NCI-H524 treated with DMSO at 0.1 percent for 48 hours (cell line): ENCODE data around the gene RNF157.
"Not testable (repeated sequence)": the region's sequence is repeated elsewhere in the genome, so short reads cannot be mapped to it uniquely, and the experiment has no call there.

Source experiments
- DNase-seq: peaks from one replicate; lab custom pipeline; 2025; lab: John Stamatoyannopoulos, UW

RNF157 gene

DNA sequence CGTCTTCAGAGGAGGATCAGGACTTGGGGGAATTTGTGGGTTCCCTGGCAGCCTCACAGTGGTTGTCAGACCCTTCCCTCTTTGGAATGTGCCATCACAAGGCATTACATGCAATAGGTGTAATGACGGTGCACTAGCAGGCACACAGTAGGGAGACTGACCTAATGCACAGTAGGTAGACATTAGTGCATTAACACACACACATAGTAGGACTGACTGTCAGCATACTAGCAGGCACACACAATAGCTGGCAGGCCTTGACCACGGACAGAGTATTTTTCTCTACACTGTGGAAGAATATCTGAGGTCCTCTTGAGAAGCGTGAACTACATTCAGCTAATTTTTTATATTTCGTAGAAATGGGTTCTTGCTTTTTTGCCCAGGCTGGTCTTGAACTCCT, 14.0 kb upstream of the RNF157 start:
- no peak for DNase-seq

DNA sequence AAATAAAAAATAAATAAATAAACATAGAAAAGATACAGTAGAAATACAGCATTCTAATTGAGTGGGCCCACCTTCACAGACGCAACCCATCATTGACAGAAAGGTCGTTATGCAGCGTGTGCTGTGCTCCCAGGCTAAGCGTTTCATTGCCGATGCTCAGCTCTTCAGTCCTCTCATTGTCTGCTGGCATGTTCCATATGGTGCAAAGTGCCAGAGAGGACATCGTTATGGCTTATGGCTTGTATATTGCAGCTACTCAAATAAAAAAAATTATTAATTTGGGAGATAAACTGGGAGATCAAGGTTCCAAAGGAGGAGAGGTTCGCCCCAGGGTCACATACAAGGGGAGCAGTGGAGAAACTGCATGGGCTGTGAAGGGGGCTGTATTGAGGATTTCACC, 13.5 kb upstream of the RNF157 start:
- no peak for DNase-seq

DNA sequence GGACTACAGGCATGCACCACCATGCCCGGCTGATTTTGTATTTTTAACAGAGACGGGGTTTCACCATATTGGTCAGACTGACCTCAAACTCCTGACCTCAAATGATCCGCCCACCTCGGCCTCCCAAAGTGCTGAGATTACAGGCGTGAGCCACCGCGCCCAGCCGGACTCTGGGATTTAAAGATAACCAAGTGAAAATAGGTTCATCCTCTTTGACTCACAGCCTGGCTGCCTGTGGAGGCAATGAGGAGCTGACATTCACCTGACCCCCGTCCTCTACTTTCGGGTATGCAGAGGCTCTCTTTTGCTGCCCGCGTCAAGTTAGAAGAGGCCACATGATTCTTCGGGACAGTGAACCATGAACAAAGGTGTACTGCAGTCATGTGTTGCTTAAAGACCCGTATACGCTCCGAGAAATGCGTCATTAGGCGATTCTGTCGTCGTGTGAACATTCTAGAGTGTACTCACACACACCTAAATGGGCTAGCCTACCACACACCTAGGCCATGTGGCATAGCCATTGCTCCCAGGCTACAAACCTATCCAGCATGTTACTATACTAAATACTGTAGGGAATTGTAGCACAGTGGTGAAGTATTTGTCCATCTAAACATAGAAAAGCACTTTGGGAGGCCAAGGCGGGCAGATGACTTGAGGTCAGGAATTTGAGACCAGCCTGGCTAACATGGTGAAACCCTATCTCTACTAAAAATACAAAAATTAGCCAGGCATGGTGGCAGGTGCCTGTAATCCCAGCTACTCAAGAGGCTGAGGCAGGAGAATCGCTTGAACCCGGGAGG, 12.9 kb upstream of the RNF157 start:
- not testable (repeated sequence) for DNase-seq

- no peak for DNase-seq
These were observed 12.0 kb upstream of the RNF157 start for GRCh38 chr17:76252040-76252954.

- DNase-seq, result no peak
These were observed 11.3 kb upstream of the RNF157 start for GRCh38 chr17:76251478-76252039.

- DNase-seq, result no peak
These were observed 9.8 kb upstream of the RNF157 start for GRCh38 chr17:76250141-76250540.

DNA sequence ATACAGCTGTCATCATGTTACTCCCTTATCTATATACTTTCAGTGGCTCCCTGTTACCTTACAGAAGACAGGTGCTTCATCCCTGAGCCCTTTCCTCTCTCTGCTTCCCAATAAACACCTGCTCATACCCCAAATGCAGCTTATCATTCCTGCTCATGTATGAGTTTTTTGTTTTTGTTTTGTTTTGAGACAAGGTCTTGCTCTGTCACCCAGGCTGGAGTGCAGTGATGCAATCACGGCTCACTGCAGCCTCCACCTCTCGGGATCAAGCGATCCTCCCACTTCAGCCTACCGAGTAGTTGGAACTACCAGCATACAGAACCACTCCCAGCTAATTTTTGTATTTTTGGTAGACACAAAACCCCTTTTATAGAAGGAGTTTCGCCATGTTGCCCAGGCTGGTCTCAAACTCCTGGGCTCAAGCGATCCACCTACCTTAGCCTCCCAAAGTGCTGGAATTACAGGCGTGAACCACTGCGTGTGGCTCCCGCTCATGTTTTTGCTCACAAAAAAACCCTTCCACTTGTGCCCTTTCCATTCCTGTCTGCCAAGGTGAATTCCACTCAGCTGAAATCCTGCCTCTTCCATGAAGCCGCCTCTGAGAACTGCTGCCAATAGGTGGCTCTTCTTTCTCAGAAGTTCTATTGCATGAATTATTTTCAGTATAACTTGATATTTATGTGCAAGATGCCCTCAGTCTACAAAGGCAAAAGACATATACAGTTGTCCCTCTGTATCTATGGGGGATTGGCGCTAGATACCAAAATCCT, 7.9 kb upstream of the RNF157 start:
- no peak for DNase-seq

- no peak for DNase-seq
These were observed 7.0 kb upstream of the RNF157 start for GRCh38 chr17:76247304-76247703.

DNA sequence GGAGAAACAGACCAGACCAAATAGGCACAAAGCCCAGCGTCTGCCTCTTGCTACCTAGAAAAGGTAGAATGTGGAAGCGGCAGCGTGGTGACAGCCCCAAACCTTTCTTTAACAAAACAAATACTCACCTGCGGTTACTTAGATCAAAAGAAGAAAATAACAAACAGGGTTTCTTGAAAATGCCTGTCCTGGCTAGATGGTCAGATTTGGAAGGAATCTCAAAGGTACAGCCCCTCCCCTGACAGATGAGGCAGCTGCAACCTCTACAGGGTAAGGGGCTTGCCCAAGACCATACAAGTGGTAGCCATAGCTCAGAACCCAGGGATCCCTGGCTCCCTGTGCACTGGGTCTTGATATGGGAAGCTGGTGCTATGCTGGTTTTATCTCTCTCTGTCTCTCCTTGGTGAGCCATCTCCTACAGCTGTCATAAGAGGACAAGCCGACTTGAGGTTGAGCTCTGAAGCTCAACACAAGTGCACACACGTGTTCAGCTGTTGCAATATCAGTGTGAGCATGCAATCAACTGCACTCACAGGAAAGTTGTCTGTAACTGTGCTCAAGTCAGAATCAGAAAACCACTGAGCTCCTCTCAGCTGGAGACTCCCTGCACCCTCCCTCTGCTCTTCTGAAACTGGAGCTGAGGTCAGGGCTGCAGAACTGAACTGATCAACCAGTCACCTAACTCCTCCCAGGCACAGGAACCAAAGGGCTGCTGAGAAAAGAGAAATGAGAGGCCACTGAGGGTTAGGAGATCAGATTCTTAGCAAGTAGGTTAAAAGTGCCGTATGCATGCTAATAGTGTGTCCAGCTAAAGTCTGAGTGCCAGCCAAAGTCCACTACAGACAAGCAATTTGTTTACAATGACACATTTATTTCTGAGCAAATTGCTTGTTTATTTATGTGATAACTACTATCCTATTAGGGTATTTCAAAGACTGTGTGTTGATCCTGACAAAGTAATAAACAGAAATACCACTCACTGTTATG, 6.1 kb upstream of the RNF157 start:
- no peak for DNase-seq

DNA sequence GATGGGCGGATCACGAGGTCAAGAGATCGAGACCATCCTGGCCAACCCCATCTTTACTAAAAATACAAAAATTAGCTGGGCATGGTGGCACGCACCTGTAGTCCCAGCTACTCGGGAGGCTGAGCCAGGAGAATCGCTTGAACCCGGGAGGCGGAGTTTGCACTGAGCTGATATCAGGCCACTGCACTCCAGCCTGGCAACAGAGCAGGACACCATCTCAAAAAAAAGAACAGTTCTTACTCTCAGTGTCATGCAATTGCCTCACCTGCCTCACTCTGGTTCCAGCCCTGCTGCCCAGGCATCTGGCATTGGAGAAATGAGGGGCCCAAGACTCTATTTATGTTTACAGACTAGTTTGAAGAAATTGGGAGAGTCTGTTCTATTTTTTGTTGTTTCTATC, 4.4 kb upstream of the RNF157 start:
- not testable (repeated sequence) for DNase-seq

DNA sequence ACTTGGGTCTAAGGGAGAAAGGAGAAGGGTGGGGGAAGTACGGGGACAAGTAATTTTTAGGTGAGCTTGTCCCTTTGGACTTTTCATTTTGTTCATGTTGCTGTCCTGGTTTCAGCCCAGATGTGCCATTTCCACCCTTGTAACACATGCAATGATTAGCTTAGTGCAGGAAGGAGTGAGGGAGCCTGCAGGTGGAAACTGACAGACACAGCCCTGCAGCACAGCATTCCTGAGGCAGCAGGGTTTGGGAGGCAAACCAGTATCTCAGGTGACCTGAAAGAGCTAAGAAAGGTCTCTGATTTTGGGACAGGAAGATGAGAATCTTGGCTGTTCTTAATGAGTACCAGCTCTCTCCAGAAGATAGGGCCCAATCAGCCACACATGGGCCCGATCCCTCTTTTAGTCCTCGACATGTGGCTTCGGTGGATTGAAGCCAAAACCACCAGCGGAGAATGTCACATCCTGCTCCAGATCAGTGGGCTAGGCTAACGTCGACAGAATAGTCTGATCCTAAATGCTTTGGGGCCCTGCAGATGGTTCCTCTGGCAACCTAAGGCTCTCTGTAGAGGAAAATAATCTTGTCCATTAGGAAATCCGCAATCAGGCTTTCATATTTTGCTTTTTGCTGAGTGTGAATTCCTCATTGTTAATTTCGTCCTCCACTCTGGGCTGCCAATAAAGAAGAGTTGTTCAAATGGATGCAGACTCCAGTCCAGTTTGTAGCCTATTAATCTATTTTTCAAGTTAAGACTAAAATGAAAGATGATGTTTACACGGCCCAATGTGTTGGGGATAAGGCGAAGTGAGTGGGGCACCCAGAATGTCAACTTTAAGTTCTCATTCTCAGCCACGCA, 3.8 kb upstream of the RNF157 start:
- DNase-seq, result no peak

DNA sequence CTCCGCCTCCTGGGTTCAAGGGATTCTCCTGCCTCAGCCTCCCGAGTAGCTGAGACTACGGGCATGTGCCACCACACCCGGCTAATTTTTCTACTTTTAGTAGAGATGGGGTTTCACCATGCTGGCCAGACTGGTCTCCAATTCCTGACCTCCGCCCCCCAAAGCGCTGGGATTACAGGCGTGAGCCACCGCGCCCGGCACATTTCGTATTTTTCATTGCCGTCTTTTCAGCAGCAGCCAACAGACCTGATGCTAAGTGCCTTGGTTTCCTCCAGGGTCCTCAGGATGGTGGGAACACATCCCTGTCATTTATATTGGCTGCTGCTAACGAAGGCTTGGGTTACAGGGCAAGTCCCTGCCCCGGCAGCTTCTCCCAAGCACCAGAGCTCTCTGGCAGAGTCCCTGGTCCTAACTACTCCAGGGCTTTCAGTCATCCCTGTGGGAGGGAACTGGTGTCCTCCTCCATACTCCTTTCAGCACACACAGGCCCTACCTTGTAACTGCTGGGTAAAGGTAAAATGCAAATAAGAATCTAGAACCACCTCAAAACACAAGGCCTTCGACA, 1.5 kb upstream of the RNF157 start:
- no peak for DNase-seq

DNA sequence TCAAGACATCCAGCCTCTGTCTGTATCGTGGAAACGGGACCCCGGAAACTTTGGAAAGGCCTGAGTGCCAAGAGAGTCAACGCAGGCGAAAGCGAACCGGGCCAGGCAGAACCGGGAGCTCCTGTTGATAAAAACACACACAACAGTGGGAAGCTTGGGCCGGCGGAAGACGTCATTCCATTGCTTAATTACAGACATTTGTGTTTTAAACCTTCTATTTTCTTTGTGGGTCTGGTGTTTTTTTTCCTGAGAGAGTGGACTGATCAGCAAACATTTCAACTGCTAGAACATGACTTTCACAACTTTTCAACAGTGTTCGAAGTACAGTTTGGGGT, 878 bp upstream of the RNF157 start:
- no peak for DNase-seq

GRCh38 chr17:76239538-76240274, 587 bp downstream of the RNF157 start:
- no peak for DNase-seq

GRCh38 chr17:76238847-76239537, 1.3 kb downstream of the RNF157 start:
- DNase-seq, result no peak

DNA sequence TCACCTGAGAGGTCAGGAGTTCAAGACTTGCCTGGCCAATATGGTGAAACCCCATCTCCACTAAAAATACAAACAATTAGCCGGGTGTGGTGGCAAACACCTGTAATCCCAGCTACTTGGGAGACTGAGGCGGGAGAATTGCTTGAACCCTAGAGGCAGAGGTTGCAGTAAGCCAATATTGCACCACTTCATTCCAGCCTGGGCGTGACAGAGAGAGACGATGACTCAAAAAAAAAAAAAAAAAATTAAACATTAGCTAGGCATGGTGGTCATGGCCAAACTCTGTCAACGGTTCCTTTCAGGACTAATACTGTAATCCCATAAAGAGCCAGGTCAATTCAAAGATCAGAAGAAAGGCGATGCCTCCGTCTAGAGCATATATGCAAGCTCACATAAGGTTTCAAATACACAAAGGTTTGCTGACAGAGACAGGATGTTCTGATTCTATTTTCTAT, 2.4 kb downstream of the RNF157 start:
- no peak for DNase-seq

DNA sequence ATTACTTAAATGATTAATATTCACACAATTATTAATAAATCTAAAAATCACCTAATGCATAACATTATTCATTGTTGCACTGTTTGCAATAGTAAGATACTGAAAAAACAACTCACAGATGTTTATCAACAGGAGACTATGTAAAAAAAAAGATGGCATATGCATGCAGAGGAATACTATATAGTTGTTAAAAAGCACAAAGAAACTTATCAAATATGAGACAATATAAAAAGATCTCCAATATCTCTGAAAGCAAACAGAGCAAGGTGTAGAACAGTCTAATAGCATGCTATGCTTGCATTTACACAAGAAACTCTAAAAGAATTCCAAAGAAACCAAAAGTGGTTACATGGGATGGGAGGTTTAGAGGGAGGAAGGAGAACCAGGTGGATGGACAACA, 3.7 kb downstream of the RNF157 start:
- no peak for DNase-seq

DNA sequence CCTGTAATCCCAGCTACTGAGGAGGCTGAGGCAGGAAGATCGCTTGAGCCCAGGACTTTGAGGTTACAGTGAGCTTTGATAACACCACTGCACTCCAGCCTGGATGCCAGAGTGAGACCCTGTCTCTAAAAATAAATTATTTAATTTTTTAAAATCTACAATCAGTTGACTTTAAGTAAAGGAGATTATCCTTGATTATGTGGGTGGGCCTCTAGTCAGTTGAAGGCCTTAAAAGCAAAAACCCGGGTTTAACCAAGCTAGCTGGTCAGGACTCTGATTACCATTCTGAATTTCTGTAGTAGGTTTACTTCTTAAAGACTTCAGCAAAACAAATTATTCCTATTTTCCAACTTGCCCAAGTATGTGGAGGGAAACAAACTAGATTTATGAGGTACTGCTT, 4.4 kb downstream of the RNF157 start:
- DNase-seq, result no peak
